NCI-H524 (cell line): ENCODE data around the gene NEUROG2.
A peak's percentile ranks its signal among the peaks of the same experiment; 100 is the strongest.
"Not testable (repeated sequence)": the region's sequence is repeated elsewhere in the genome, so short reads cannot be mapped to it uniquely, and the experiment has no call there.

Experiments used
- DNase-seq, 2 experiments: peaks; one replicate each; lab custom pipeline; 2025; lab: John Stamatoyannopoulos, UW

NEUROG2 gene

GRCh38 chr4:112516066-112516470, at the start of gene NEUROG2:
TSS of gene NEUROG2 (minus strand) at chr4:112516180. CDS start at chr4:112515475, 705 bp downstream.
- DNase-seq, result no peak

- no peak for DNase-seq
Observed at GRCh38 chr4:112564706-112565270, 48.8 kb upstream of the NEUROG2 start.

GRCh38 chr4:112563431-112564200, 47.6 kb upstream of the NEUROG2 start:
- DNase-seq, result peak; percentile 14 to 62

GRCh38 chr4:112562254-112562879, 46.4 kb upstream of the NEUROG2 start:
- no peak for DNase-seq

- no peak for DNase-seq
Observed at GRCh38 chr4:112560084-112560483, 44.1 kb upstream of the NEUROG2 start.

GRCh38 chr4:112559053-112559452, 43.1 kb upstream of the NEUROG2 start:
- DNase-seq, result no peak

GRCh38 chr4:112557676-112558411, 41.9 kb upstream of the NEUROG2 start:
- no peak for DNase-seq

- not testable (repeated sequence) for DNase-seq
Observed at GRCh38 chr4:112554271-112554670, 38.3 kb upstream of the NEUROG2 start.

GRCh38 chr4:112552668-112553067, 36.7 kb upstream of the NEUROG2 start:
- no peak for DNase-seq

- DNase-seq, result no peak
Observed at GRCh38 chr4:112550728-112551127, 34.7 kb upstream of the NEUROG2 start.

- DNase-seq, result peak; percentile 21 to 62
Observed at GRCh38 chr4:112546476-112546875, 30.5 kb upstream of the NEUROG2 start.

- DNase-seq, result no peak
Observed at GRCh38 chr4:112545346-112545745, 29.4 kb upstream of the NEUROG2 start.

- no peak for DNase-seq
Observed at GRCh38 chr4:112540695-112541094, 24.7 kb upstream of the NEUROG2 start.

- no peak for DNase-seq
Observed at GRCh38 chr4:112536123-112536522, 20.1 kb upstream of the NEUROG2 start.

GRCh38 chr4:112532267-112532666, 16.3 kb upstream of the NEUROG2 start:
- DNase-seq, result no peak

- DNase-seq, result no peak
Observed at GRCh38 chr4:112531146-112531545, 15.2 kb upstream of the NEUROG2 start.

GRCh38 chr4:112526061-112526460, 10.1 kb upstream of the NEUROG2 start:
- DNase-seq, result no peak

GRCh38 chr4:112523764-112524505, 8.0 kb upstream of the NEUROG2 start:
- DNase-seq, result peak; percentile 17 to 74

- no peak for DNase-seq
Observed at GRCh38 chr4:112523008-112523721, 7.2 kb upstream of the NEUROG2 start.

- DNase-seq, result not testable (repeated sequence)
Observed at GRCh38 chr4:112522431-112522830, 6.5 kb upstream of the NEUROG2 start.
